Measurements from ENCODE around the gene FREM2.

- TF ChIP-seq CTCF (IDR thresholded peaks at IDR 0.05) (no peak), POLR2AphosphoS5 (IDR thresholded peaks at IDR 0.05) (no peak), EP300 (IDR thresholded peaks at IDR 0.05) (no peak), POLR2A (IDR thresholded peaks at IDR 0.05) (no peak)
Measured at GRCh38 chr13:38850868-38851626, 164.2 kb downstream of the FREM2 start.

All from sigmoid colon (tissue), 4 donors.